WTC11 (cell line): ENCODE measurements around the gene DRD1. TPM values are rescaled to one million over a fixed set of nuclear protein-coding genes. Genes with fewer than 3 reads are reported as not detected.

Experiments used
- ATAC-seq: fragments of 200-7000 bp; cut with Tn5 transposase; 2 replicates; pipeline ENCODE4 v1.10.0; 2021; ENCODE audit warnings: mild to moderate bottlenecking, moderate library complexity
- CTCF ChIA-PET: fragments of 300-600 bp; sonication (Branson Sonifier 250); formaldehyde crosslinking; loops from one replicate; lab custom pipeline; 2021; ENCODE audit warnings: antibody characterized with exemption; lab: Charles Lee
- POLR2A ChIA-PET: fragments of 350-600 bp; sonication (Branson Sonifier 250); formaldehyde crosslinking; loops from one replicate; lab custom pipeline; 2021; ENCODE audit warnings: antibody characterized with exemption; lab: Charles Lee
- DNase-seq: peaks from one replicate; pipeline ENCODE4 v3.0.0; 2021; ENCODE audit warnings: low spot score
- H3K27ac Mint-ChIP-seq: 2 replicates; pipeline ENCODE4 v1.8.0; 2021; ENCODE audit warnings: mixed read lengths
- H3K27me3 Mint-ChIP-seq: 2 replicates; pipeline ENCODE4 v1.8.0; 2021; ENCODE audit warnings: low read depth, mild to moderate bottlenecking, moderate library complexity, mixed read lengths
- H3K36me3 Mint-ChIP-seq: 2 replicates; pipeline ENCODE4 v1.8.0; 2021; ENCODE audit warnings: mixed read lengths
- H3K4me1 Mint-ChIP-seq: 2 replicates; pipeline ENCODE4 v1.8.0; 2022; ENCODE audit warnings: mixed read lengths
- H3K4me3 Mint-ChIP-seq: 2 replicates; pipeline ENCODE4 v1.8.0; 2021; ENCODE audit warnings: mild to moderate bottlenecking, moderate library complexity, mixed read lengths
- H3K9me3 Mint-ChIP-seq: 2 replicates; pipeline ENCODE4 v1.8.0; 2021; ENCODE audit warnings: mixed read lengths
- EMX1 ChIP-seq: fragments of 250-450 bp; sonication (Bioruptor Pico); IDR thresholded peaks from 2 replicates; pipeline ENCODE4 v1.8.0; 2021; ENCODE audit warnings: mild to moderate bottlenecking
- FOXP1 ChIP-seq: sonication (generic); formaldehyde crosslinking; IDR thresholded peaks from 2 replicates; pipeline ENCODE4 v1.8.0; 2022; ENCODE audit warnings: missing genetic modification reagents, mild to moderate bottlenecking, moderate library complexity, borderline replicate concordance
- HMGA2 ChIP-seq: fragments of 250-450 bp; sonication (Bioruptor Pico); IDR thresholded peaks from 2 replicates; pipeline ENCODE4 v1.4.0; 2021; ENCODE audit warnings: mild to moderate bottlenecking, moderate library complexity
- KAT7 ChIP-seq: sonication (generic); formaldehyde crosslinking; IDR thresholded peaks from 2 replicates; pipeline ENCODE4 v1.8.1; 2023; ENCODE audit warnings: missing genetic modification reagents, mild to moderate bottlenecking, borderline replicate concordance
- NR3C1 ChIP-seq: sonication (generic); formaldehyde crosslinking; conservative IDR thresholded peaks from 2 replicates; pipeline ENCODE4 v1.8.1; 2023; ENCODE audit warnings: low read depth, mild to moderate bottlenecking, missing genetic modification reagents
- RELA ChIP-seq: sonication (generic); formaldehyde crosslinking; IDR thresholded peaks from 2 replicates; pipeline ENCODE4 v1.8.1; 2022; ENCODE audit warnings: missing genetic modification reagents, mild to moderate bottlenecking, borderline replicate concordance
- SMAD3 ChIP-seq: sonication (generic); formaldehyde crosslinking; IDR thresholded peaks from 2 replicates; pipeline ENCODE4 v1.8.0; 2022; ENCODE audit warnings: missing genetic modification reagents, mild to moderate bottlenecking, borderline replicate concordance
- SMAD4 ChIP-seq: sonication (generic); formaldehyde crosslinking; IDR thresholded peaks from 2 replicates; pipeline ENCODE4 v1.8.0; 2022; ENCODE audit warnings: mild to moderate bottlenecking, missing genetic modification reagents
- TCF7 ChIP-seq: sonication (generic); formaldehyde crosslinking; IDR thresholded peaks from 2 replicates; pipeline ENCODE4 v1.8.0; 2022; ENCODE audit warnings: mild to moderate bottlenecking, low read depth, missing genetic modification reagents, moderate library complexity
- ZNF219 ChIP-seq: sonication (generic); formaldehyde crosslinking; IDR thresholded peaks from 2 replicates; pipeline ENCODE4 v1.8.0; 2023; ENCODE audit warnings: missing genetic modification reagents, mild to moderate bottlenecking, borderline replicate concordance
- ZNF423 ChIP-seq: fragments of 250-450 bp; sonication (Bioruptor Pico); IDR thresholded peaks from 2 replicates; pipeline ENCODE4 v2.1.2; 2022; ENCODE audit warnings: mild to moderate bottlenecking, moderate library complexity
- ZNF671 ChIP-seq: fragments of 250-450 bp; sonication (Bioruptor Pico); IDR thresholded peaks from 2 replicates; pipeline ENCODE4 v1.8.0; 2021; ENCODE audit warnings: mild to moderate bottlenecking
- total RNA-seq: library from RNA; stranded (reverse); gene quantifications from 3 replicates; pipeline ENCODE4 v1.2.3, GENCODE V29; 2021
- TF ChIP-seq, protein P1 (sequence below): sonication (generic); formaldehyde crosslinking; IDR thresholded peaks from 2 replicates; pipeline ENCODE4 v1.8.0; 2022; ENCODE audit warnings: mild to moderate bottlenecking, missing genetic modification reagents
- TF ChIP-seq, protein P2 (sequence below): sonication (generic); formaldehyde crosslinking; IDR thresholded peaks from 2 replicates; pipeline ENCODE4 v1.8.0; 2023; ENCODE audit warnings: missing genetic modification reagents, mild to moderate bottlenecking, borderline replicate concordance
- TF ChIP-seq, protein P3 (sequence below): sonication (generic); formaldehyde crosslinking; IDR thresholded peaks from 2 replicates; pipeline ENCODE4 v1.8.0; 2023; ENCODE audit warnings: missing genetic modification reagents
- TF ChIP-seq, protein P4 (sequence below): fragments of 250-450 bp; sonication (Bioruptor Pico); conservative IDR thresholded peaks from 2 replicates; pipeline ENCODE4 v1.9.0; 2021; ENCODE audit warnings: mild to moderate bottlenecking
- TF ChIP-seq, protein P5 (sequence below): sonication (generic); formaldehyde crosslinking; IDR thresholded peaks from 2 replicates; pipeline ENCODE4 v1.8.0; 2022; ENCODE audit warnings: mild to moderate bottlenecking, missing genetic modification reagents
- TF ChIP-seq, protein P6 (sequence below): sonication (generic); formaldehyde crosslinking; IDR thresholded peaks from 2 replicates; pipeline ENCODE4 v1.8.1; 2023; ENCODE audit warnings: mild to moderate bottlenecking, missing genetic modification reagents
- TF ChIP-seq, protein P7 (sequence below): sonication (generic); formaldehyde crosslinking; IDR thresholded peaks from 2 replicates; pipeline ENCODE4 v1.8.1; 2023; ENCODE audit warnings: mild to moderate bottlenecking, moderate library complexity, missing genetic modification reagents
- TF ChIP-seq, protein P8 (sequence below): sonication (generic); formaldehyde crosslinking; IDR thresholded peaks from 2 replicates; pipeline ENCODE4 v1.8.1; 2022; ENCODE audit warnings: low read depth, missing genetic modification reagents, borderline replicate concordance

Gene DRD1
- total RNA-seq, 1 experiment from 2014 or later: 0.07 TPM

DNA sequence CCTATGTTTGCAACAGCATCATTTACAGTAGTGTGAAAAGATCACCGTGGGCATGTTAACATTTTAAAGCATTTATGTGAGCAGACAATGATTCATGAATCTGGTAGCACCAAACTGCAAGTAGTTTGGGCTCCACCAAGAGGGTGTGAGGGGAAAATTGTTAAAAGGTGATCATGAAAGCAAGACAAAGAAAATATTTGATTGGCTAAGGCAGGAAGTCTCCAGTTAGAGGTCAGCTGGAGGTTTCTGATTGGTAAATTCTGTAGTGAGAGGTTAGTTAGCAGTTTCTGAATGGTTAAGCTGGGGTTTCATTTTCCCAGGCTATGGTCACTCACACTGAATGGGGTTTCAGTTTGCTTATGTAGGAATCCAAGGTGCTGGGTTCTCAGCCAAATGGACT is 13.5 kb upstream of the DRD1 start:
- TF ChIP-seq, protein P1, sequence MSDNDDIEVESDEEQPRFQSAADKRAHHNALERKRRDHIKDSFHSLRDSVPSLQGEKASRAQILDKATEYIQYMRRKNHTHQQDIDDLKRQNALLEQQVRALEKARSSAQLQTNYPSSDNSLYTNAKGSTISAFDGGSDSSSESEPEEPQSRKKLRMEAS (CRISPR knock-in tag): no peak
- TF ChIP-seq, protein P2, sequence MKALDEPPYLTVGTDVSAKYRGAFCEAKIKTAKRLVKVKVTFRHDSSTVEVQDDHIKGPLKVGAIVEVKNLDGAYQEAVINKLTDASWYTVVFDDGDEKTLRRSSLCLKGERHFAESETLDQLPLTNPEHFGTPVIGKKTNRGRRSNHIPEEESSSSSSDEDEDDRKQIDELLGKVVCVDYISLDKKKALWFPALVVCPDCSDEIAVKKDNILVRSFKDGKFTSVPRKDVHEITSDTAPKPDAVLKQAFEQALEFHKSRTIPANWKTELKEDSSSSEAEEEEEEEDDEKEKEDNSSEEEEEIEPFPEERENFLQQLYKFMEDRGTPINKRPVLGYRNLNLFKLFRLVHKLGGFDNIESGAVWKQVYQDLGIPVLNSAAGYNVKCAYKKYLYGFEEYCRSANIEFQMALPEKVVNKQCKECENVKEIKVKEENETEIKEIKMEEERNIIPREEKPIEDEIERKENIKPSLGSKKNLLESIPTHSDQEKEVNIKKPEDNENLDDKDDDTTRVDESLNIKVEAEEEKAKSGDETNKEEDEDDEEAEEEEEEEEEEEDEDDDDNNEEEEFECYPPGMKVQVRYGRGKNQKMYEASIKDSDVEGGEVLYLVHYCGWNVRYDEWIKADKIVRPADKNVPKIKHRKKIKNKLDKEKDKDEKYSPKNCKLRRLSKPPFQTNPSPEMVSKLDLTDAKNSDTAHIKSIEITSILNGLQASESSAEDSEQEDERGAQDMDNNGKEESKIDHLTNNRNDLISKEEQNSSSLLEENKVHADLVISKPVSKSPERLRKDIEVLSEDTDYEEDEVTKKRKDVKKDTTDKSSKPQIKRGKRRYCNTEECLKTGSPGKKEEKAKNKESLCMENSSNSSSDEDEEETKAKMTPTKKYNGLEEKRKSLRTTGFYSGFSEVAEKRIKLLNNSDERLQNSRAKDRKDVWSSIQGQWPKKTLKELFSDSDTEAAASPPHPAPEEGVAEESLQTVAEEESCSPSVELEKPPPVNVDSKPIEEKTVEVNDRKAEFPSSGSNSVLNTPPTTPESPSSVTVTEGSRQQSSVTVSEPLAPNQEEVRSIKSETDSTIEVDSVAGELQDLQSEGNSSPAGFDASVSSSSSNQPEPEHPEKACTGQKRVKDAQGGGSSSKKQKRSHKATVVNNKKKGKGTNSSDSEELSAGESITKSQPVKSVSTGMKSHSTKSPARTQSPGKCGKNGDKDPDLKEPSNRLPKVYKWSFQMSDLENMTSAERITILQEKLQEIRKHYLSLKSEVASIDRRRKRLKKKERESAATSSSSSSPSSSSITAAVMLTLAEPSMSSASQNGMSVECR: no peak
- TF ChIP-seq ZNF219 (no peak), SMAD3 (CRISPR knock-in tag) (no peak), NR3C1 (CRISPR knock-in tag) (no peak), SMAD4 (no peak), ZNF423 (no peak)
- TF ChIP-seq, protein P3, sequence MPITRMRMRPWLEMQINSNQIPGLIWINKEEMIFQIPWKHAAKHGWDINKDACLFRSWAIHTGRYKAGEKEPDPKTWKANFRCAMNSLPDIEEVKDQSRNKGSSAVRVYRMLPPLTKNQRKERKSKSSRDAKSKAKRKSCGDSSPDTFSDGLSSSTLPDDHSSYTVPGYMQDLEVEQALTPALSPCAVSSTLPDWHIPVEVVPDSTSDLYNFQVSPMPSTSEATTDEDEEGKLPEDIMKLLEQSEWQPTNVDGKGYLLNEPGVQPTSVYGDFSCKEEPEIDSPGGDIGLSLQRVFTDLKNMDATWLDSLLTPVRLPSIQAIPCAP (CRISPR knock-in tag): no peak
- TF ChIP-seq, protein P4, sequence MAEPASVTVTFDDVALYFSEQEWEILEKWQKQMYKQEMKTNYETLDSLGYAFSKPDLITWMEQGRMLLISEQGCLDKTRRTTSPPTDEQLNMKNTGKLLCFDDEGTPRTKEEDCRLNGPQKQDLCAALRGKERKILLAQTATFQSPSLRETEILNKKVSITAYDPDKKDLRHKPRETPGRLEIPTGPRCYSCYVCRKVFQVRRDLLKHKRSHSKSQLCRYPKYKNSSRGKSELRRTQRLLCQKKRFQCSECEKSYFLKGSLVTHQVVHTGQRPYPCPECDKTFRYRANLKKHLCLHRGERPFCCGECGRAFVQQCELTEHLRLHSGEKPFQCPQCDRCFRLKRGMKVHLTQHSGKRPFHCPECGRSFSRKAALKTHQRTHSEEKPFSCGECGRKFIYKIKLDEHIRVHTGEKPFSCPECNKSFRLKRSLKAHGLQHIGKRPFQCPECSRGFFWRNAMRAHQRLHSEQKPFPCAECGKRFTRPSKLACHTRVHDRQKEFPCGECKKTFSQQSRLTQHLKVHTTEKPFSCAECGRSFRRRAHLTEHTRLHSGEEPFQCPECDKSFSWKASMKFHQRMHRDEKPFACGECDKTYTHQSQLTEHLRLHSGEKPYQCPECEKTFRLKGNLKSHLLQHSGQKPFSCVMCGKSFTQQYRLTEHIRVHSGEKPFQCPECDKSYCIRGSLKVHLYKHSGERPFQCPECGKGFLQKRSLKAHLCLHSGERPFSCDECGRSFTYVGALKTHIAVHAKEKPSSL (CRISPR knock-in tag): no peak
- TF ChIP-seq, protein P5, sequence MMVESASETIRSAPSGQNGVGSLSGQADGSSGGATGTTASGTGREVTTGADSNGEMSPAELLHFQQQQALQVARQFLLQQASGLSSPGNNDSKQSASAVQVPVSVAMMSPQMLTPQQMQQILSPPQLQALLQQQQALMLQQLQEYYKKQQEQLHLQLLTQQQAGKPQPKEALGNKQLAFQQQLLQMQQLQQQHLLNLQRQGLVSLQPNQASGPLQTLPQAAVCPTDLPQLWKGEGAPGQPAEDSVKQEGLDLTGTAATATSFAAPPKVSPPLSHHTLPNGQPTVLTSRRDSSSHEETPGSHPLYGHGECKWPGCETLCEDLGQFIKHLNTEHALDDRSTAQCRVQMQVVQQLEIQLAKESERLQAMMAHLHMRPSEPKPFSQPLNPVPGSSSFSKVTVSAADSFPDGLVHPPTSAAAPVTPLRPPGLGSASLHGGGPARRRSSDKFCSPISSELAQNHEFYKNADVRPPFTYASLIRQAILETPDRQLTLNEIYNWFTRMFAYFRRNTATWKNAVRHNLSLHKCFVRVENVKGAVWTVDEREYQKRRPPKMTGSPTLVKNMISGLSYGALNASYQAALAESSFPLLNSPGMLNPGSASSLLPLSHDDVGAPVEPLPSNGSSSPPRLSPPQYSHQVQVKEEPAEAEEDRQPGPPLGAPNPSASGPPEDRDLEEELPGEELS (CRISPR knock-in tag): no peak
- ATAC-seq (peak; percentile 39), DNase-seq (no peak)
- no peak overlapping the region for H3K4me3 Mint-ChIP-seq
- H3K36me3 Mint-ChIP-seq: no peaks in the 10 kb centered on the region
- ChIA-PET CTCF (interaction anchor here (1.0 kb wide), 1 partner anchor 214 kb away, joined by 3 read pairs; no protein-coding TSS in a partner anchor), POLR2A (no interaction called here)
- H3K4me1 Mint-ChIP-seq: no peaks in the 10 kb centered on the region
- peaks cover 5% of the 10 kb centered on the region for H3K27me3 Mint-ChIP-seq
- H3K9me3 Mint-ChIP-seq: peaks cover 5% of the 10 kb centered on the region
- H3K27ac Mint-ChIP-seq: no peak overlapping the region

DNA sequence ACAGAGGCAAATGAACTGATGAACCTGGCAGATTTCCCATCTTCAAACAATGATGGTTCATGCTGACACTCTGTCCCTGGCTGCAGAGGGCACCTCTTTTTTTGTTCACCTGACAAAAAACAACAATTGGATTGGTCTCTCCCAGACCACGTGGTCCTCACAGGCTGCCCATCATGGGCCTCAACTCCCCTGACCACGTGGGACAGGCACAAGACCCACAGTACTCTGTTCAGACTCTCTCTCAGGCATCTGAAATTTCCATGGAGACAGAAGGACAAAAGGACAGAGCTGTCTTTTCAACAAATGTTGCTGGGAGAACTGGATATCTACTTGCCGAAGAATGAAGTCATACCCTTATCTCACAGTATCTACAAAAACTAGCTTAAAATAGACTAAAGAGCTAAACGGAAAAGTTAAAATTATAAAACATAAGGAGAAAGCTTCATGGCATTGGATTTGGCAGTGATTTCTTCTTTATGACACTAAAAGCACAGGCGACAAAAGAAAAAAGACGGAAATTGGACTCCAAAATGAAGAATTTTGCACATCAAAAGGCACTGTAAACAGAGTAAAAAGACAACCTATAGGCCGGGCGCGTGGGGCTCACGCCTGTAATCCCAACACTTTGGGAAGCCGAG is 12.2 kb upstream of the DRD1 start:
- Mint-ChIP-seq H3K36me3 (no peaks in the 10 kb centered on the region), H3K4me1 (no peaks in the 10 kb centered on the region), H3K9me3 (peaks cover 5% of the 10 kb centered on the region), H3K27ac (no peak overlapping the region), H3K27me3 (peaks cover 5% of the 10 kb centered on the region), H3K4me3 (no peak overlapping the region)
- ChIA-PET POLR2A (no interaction called here), CTCF (interaction anchor here (0.5 to 1.4 kb wide), 2 partner anchors 8 to 105 kb away, joined by 4 read pairs; no protein-coding TSS in a partner anchor)
- DNase-seq (no peak), ATAC-seq (no peak)
- TF ChIP-seq, protein P6, sequence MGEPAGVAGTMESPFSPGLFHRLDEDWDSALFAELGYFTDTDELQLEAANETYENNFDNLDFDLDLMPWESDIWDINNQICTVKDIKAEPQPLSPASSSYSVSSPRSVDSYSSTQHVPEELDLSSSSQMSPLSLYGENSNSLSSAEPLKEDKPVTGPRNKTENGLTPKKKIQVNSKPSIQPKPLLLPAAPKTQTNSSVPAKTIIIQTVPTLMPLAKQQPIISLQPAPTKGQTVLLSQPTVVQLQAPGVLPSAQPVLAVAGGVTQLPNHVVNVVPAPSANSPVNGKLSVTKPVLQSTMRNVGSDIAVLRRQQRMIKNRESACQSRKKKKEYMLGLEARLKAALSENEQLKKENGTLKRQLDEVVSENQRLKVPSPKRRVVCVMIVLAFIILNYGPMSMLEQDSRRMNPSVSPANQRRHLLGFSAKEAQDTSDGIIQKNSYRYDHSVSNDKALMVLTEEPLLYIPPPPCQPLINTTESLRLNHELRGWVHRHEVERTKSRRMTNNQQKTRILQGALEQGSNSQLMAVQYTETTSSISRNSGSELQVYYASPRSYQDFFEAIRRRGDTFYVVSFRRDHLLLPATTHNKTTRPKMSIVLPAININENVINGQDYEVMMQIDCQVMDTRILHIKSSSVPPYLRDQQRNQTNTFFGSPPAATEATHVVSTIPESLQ (CRISPR knock-in tag): no peak
- TF ChIP-seq RELA (CRISPR knock-in tag) (no peak), ZNF671 (CRISPR knock-in tag) (no peak), TCF7 (no peak), FOXP1 (CRISPR knock-in tag) (no peak), KAT7 (CRISPR knock-in tag) (no peak), EMX1 (no peak), HMGA2 (CRISPR knock-in tag) (no peak)
- TF ChIP-seq, protein P7, sequence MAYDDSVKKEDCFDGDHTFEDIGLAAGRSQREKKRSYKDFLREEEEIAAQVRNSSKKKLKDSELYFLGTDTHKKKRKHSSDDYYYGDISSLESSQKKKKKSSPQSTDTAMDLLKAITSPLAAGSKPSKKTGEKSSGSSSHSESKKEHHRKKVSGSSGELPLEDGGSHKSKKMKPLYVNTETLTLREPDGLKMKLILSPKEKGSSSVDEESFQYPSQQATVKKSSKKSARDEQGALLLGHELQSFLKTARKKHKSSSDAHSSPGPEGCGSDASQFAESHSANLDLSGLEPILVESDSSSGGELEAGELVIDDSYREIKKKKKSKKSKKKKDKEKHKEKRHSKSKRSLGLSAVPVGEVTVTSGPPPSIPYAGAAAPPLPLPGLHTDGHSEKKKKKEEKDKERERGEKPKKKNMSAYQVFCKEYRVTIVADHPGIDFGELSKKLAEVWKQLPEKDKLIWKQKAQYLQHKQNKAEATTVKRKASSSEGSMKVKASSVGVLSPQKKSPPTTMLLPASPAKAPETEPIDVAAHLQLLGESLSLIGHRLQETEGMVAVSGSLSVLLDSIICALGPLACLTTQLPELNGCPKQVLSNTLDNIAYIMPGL (CRISPR knock-in tag): no peak
- TF ChIP-seq, protein P8, sequence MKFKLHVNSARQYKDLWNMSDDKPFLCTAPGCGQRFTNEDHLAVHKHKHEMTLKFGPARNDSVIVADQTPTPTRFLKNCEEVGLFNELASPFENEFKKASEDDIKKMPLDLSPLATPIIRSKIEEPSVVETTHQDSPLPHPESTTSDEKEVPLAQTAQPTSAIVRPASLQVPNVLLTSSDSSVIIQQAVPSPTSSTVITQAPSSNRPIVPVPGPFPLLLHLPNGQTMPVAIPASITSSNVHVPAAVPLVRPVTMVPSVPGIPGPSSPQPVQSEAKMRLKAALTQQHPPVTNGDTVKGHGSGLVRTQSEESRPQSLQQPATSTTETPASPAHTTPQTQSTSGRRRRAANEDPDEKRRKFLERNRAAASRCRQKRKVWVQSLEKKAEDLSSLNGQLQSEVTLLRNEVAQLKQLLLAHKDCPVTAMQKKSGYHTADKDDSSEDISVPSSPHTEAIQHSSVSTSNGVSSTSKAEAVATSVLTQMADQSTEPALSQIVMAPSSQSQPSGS (CRISPR knock-in tag): no peak
